CD4-positive, CD25-positive, alpha-beta regulatory T cell (primary cell): ENCODE measurements around the gene PLEK. TPM values are rescaled to one million over a fixed set of nuclear protein-coding genes. Genes with fewer than 3 reads are reported as not detected.
"Not testable (repeated sequence)": the region's sequence is repeated elsewhere in the genome, so short reads cannot be mapped to it uniquely, and the experiment has no call there.

Experiments
- ATAC-seq, 2 donors: fragments of 150-1000 bp; cut with Tn5 transposase; one replicate each; pipeline ENCODE4 v1.10.0; 2021; ENCODE audit warnings: low read depth in 2 of 2, moderate number of reproducible peaks in 2 of 2, moderate library complexity in 1 of 2
- DNase-seq, 3 donors: peaks; one replicate each; pipeline versions ENCODE4 v3.0.0 to v3.0.0-alpha.2; 2012 to 2022; ENCODE audit warnings: mixed read lengths in 1 of 3
- H3K27ac ChIP-seq: one replicate; pipeline ENCODE4 v1.7.0; 2013; ENCODE audit warnings: mild to moderate bottlenecking, low read length; ENCODE audit not compliant: insufficient read depth, poor library complexity, severe bottlenecking
- H3K27me3 ChIP-seq: one replicate; pipeline ENCODE4 v1.7.0; 2013; ENCODE audit warnings: low read length; ENCODE audit not compliant: control insufficient read depth, insufficient read depth
- H3K36me3 ChIP-seq: one replicate; pipeline ENCODE4 v1.7.0; 2013; ENCODE audit warnings: mild to moderate bottlenecking, low read length, moderate library complexity; ENCODE audit not compliant: control insufficient read depth, insufficient read depth
- H3K4me1 ChIP-seq: 2 replicates; pipeline ENCODE4 v1.7.0; 2013; ENCODE audit warnings: mild to moderate bottlenecking, low read length; ENCODE audit not compliant: insufficient read depth, control insufficient read depth, poor library complexity, severe bottlenecking
- H3K4me3 ChIP-seq: one replicate; pipeline ENCODE4 v1.7.0; 2013; ENCODE audit warnings: low read depth, mild to moderate bottlenecking, low read length, moderate library complexity
- H3K9me3 ChIP-seq, 2 experiments: 1 replicate in 1 of 2; 2 replicates in 1 of 2; pipeline ENCODE4 v1.7.0; 2013; ENCODE audit warnings: low read length in 2 of 2, mild to moderate bottlenecking in 1 of 2, moderate library complexity in 1 of 2; ENCODE audit not compliant: control insufficient read depth in 2 of 2
- H3K27ac Mint-ChIP-seq, 3 donors: one replicate each; pipeline ENCODE4 v1.8.0; 2020 to 2022; ENCODE audit warnings: mild to moderate bottlenecking in 3 of 3, mixed read lengths in 3 of 3, moderate library complexity in 2 of 3
- H3K27me3 Mint-ChIP-seq: one replicate; pipeline ENCODE4 v1.8.0; 2022; ENCODE audit warnings: mild to moderate bottlenecking, mixed read lengths
- H3K36me3 Mint-ChIP-seq: one replicate; pipeline ENCODE4 v1.8.0; 2020; ENCODE audit warnings: mixed read lengths
- H3K4me1 Mint-ChIP-seq, 4 donors: one replicate each; pipeline ENCODE4 v1.8.0; 2020 to 2022; ENCODE audit warnings: mixed read lengths in 4 of 4, mild to moderate bottlenecking in 1 of 4
- H3K4me3 Mint-ChIP-seq, 4 donors: one replicate each; pipeline ENCODE4 v1.8.0; 2020 to 2022; ENCODE audit warnings: mild to moderate bottlenecking in 4 of 4, mixed read lengths in 4 of 4, moderate library complexity in 3 of 4
- H3K9me3 Mint-ChIP-seq, 7 donors: one replicate each; pipeline ENCODE4 v1.8.0; 2020 to 2022; ENCODE audit warnings: mixed read lengths in 7 of 7, mild to moderate bottlenecking in 3 of 7, moderate library complexity in 2 of 7
- polyA plus RNA-seq, 4 donors: library from polyadenylated mRNA; unstranded; fragments of 300-500 nt; fragmentation: Illumina TruSeq; gene quantifications; one replicate each; pipeline ENCODE4 v1.2.3, GENCODE V29; 2021
- total RNA-seq: library from RNA; stranded (reverse); gene quantifications from one replicate; pipeline ENCODE4 v1.2.3, GENCODE V29; 2022

PLEK gene
- total and polyA plus RNA-seq, 5 donors from 2014 or later, result 2.2 to 10.1 (median 5.8) TPM

- Mint-ChIP-seq H3K9me3 (peaks cover 0 to 3% (median 0%) of the 10 kb centered on the region in 7 donors), H3K27ac (no peak overlapping the region), H3K36me3 (no peaks in the 10 kb centered on the region), H3K4me3 (no peak overlapping the region), H3K27me3 (peaks cover 72% of the 10 kb centered on the region), H3K4me1 (no peaks in the 10 kb centered on the region)
- H3K27me3 ChIP-seq, result peaks cover 38% of the 10 kb centered on the region
- no peak overlapping the region for H3K4me3 ChIP-seq
- no peak for ATAC-seq
- no peaks in the 10 kb centered on the region for H3K4me1 ChIP-seq
- no peaks in the 10 kb centered on the region for H3K36me3 ChIP-seq
- no peak for DNase-seq
- no peaks in the 10 kb centered on the region for H3K9me3 ChIP-seq
- no peak overlapping the region for H3K27ac ChIP-seq
These were observed 22.6 kb upstream of the PLEK start for GRCh38 chr2:68342470-68342869.

- Histone ChIP-seq H3K36me3 (no peaks in the 10 kb centered on the region), H3K27me3 (peaks cover 38% of the 10 kb centered on the region), H3K4me3 (no peak overlapping the region), H3K9me3 (no peaks in the 10 kb centered on the region), H3K4me1 (no peaks in the 10 kb centered on the region), H3K27ac (no peak overlapping the region)
- ATAC-seq (no peak), DNase-seq (no peak)
- Mint-ChIP-seq H3K36me3 (no peaks in the 10 kb centered on the region), H3K4me1 (no peaks in the 10 kb centered on the region), H3K4me3 (no peak overlapping the region), H3K27ac (no peak overlapping the region), H3K9me3 (peaks cover 0 to 1% (median 0%) of the 10 kb centered on the region in 7 donors), H3K27me3 (peaks cover 74% of the 10 kb centered on the region)
These were observed 21.1 kb upstream of the PLEK start for GRCh38 chr2:68344031-68344430.

- Mint-ChIP-seq H3K4me1 (no peaks in the 10 kb centered on the region), H3K4me3 (no peak overlapping the region), H3K27me3 (peaks cover 77% of the 10 kb centered on the region), H3K9me3 (peaks cover 0 to 4% (median 0%) of the 10 kb centered on the region in 7 donors), H3K36me3 (no peaks in the 10 kb centered on the region), H3K27ac (no peak overlapping the region)
- Histone ChIP-seq H3K4me3 (no peak overlapping the region), H3K9me3 (no peaks in the 10 kb centered on the region), H3K27me3 (peaks cover 32% of the 10 kb centered on the region), H3K27ac (no peak overlapping the region), H3K4me1 (no peaks in the 10 kb centered on the region), H3K36me3 (no peaks in the 10 kb centered on the region)
- no peak for DNase-seq
- ATAC-seq, result no peak
These were observed 19.8 kb upstream of the PLEK start for GRCh38 chr2:68345129-68345875.

GRCh38 chr2:68349091-68349490 is 16.0 kb upstream of the PLEK start:
- H3K27me3 Mint-ChIP-seq, result peaks cover 48% of the 10 kb centered on the region
- not testable (repeated sequence) for H3K4me3 ChIP-seq, H3K9me3 ChIP-seq, DNase-seq, H3K36me3 ChIP-seq, H3K4me1 Mint-ChIP-seq, H3K9me3 Mint-ChIP-seq, H3K4me3 Mint-ChIP-seq, H3K27ac Mint-ChIP-seq, ATAC-seq, H3K27ac ChIP-seq, H3K4me1 ChIP-seq, H3K36me3 Mint-ChIP-seq
- H3K27me3 ChIP-seq, result peaks cover 16% of the 10 kb centered on the region

- H3K4me1 Mint-ChIP-seq, result no peaks in the 10 kb centered on the region
- Histone ChIP-seq H3K27ac (no peak overlapping the region), H3K4me3 (no peak overlapping the region), H3K27me3 (peaks cover 11% of the 10 kb centered on the region), H3K9me3 (no peaks in the 10 kb centered on the region), H3K36me3 (no peaks in the 10 kb centered on the region), H3K4me1 (no peaks in the 10 kb centered on the region)
- no peak for ATAC-seq
- H3K27ac Mint-ChIP-seq, result no peak overlapping the region
- H3K27me3 Mint-ChIP-seq, result peaks cover 38% of the 10 kb centered on the region
- no peaks in the 10 kb centered on the region for H3K36me3 Mint-ChIP-seq
- H3K4me3 Mint-ChIP-seq, result no peak overlapping the region
- peaks cover 0 to 4% (median 0%) of the 10 kb centered on the region in 7 donors for H3K9me3 Mint-ChIP-seq
- no peak for DNase-seq
These were observed 13.1 kb upstream of the PLEK start for GRCh38 chr2:68351997-68352396.

- Mint-ChIP-seq H3K27me3 (peaks cover 31% of the 10 kb centered on the region), H3K4me1 (no peaks in the 10 kb centered on the region), H3K36me3 (no peaks in the 10 kb centered on the region), H3K4me3 (no peak overlapping the region), H3K27ac (no peak overlapping the region), H3K9me3 (peaks cover 0 to 4% (median 0%) of the 10 kb centered on the region in 7 donors)
- Histone ChIP-seq H3K36me3 (no peaks in the 10 kb centered on the region), H3K27me3 (peaks cover 7% of the 10 kb centered on the region), H3K9me3 (no peaks in the 10 kb centered on the region), H3K27ac (no peak overlapping the region), H3K4me3 (no peak overlapping the region), H3K4me1 (no peaks in the 10 kb centered on the region)
- no peak for ATAC-seq
- no peak for DNase-seq
These were observed 12.3 kb upstream of the PLEK start for GRCh38 chr2:68352651-68353391.

GRCh38 chr2:68356599-68357239 is 8.4 kb upstream of the PLEK start:
- Histone ChIP-seq H3K36me3 (no peaks in the 10 kb centered on the region), H3K4me1 (no peaks in the 10 kb centered on the region), H3K27me3 (no peaks in the 10 kb centered on the region), H3K27ac (no peak overlapping the region), H3K9me3 (no peaks in the 10 kb centered on the region), H3K4me3 (no peak overlapping the region)
- no peaks in the 10 kb centered on the region for H3K9me3 Mint-ChIP-seq
- H3K4me3 Mint-ChIP-seq, result no peak overlapping the region
- no peak for ATAC-seq
- no peak overlapping the region for H3K27ac Mint-ChIP-seq
- H3K27me3 Mint-ChIP-seq, result peaks cover 6% of the 10 kb centered on the region
- peaks cover 0 to 3% (median under 1%) of the 10 kb centered on the region in 4 donors for H3K4me1 Mint-ChIP-seq
- no peaks in the 10 kb centered on the region for H3K36me3 Mint-ChIP-seq
- DNase-seq, result no peak
